HG03442 (cell line): ENCODE data around the gene CCDC90B.

Source experiments
- ATAC-seq: cut with Tn5 transposase; IDR thresholded peaks from one replicate; pipeline ENCODE4 v1.9.1; 2021; ENCODE audit warnings: mild to moderate bottlenecking, moderate library complexity; ENCODE audit not compliant: unreplicated experiment

Gene CCDC90B

DNA sequence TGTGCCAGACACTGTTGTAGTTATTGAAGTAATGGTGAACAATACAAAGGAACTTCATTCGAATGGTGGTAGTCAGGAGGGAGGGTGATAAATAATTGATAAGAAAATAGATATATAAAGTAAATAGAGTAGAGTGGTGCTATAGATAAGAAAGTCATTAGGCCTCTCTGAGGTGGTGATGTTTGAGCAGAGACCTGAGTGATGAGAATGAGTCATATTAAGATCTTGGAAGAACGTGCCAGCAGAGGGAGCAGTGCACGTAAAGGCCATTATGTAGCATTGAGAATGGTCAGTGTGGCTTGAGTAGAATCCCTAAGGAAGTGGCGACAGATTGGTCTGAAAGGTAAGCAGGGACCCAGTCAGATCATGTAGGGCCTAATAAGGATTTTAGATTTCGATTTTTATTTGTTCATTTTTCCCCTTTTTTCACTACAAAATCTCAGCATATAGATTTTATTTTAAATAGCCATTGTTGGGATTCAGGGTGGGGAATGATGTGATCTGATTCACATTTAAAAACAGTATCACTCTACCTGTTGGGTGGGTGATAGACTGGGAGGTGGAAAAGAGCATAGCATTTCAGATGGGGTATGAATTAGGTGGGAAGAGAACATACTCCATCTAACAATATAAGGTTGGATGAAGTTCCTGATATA is 44.7 kb downstream of the CCDC90B start:
- peak; percentile 75 for ATAC-seq

DNA sequence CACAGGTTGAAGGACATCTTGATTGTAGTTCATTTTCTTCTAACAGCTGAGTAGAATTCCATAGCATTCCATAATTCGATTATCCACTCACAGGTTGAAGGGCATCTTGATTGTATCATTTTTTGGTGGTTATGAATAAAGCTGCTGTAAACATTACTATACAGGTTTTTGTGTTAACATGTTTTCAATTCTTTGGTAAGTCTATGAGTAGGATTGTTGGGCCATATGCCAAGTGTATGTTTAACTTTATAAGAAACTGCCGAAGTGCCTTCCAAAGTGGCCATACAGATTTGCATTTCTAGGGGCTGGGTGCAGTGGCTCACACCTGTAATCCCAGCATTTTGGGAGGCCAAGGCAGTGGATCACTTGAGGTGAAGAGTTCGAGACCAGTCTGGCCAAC is 48.1 kb downstream of the CCDC90B start:
- ATAC-seq, result no peak

DNA sequence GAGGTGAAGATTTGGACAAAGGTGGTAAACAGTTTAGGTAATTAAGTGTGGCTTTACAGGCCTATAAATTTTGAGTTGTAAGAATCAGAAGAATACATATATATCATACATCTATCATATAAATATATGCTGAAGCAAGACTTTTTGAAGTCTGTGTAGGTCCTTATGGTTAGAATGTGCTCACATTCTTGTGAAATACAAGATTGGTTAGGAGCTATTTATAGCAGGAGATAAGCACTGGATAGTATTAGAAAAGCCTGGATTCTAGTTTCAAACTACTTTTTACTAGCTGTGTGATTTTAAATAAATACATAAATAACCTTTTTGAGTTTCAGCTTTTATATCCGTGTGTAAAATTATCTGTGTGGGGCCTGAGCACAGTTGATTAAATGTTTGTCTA is 50.3 kb downstream of the CCDC90B start:
- ATAC-seq, result no peak

DNA sequence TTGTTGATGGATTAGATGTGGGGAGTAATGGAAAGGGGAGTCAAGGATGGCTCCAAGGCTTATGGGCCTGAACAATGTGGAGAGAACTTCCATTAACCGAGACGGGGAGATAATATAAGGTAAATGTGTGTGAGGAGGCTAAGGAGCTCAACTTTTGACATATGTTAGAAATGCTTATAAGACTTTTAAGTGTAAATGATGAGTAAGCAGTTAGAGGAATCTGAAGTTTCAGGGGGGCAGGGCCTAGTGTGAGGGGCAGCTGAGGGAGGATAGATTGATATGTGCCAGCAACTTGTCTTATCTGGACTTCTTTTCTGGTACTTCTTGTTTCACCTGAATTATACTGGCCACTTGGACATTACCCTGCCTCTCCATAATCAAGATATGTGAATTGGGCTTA is 62.7 kb downstream of the CCDC90B start:
- no peak for ATAC-seq

DNA sequence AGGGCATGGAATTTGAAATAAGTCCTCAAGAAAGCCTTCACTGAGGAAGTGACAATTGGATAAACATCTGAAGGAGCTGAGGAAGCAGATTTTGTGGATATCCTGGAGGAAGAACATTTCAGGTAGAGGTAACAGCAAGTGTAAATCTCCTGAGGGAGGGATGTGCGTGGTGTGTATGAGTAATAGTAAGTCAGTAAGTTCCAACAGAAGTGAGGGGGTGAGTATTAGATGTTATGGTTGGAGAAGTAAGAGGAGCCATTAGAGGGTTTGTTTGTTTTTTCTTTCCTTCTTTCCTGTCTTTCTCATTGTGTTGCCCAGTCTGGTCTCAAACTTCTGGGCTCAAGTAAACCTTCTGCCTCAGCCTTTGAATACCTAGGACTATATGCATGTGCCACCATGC is 63.7 kb downstream of the CCDC90B start:
- no peak for ATAC-seq

DNA sequence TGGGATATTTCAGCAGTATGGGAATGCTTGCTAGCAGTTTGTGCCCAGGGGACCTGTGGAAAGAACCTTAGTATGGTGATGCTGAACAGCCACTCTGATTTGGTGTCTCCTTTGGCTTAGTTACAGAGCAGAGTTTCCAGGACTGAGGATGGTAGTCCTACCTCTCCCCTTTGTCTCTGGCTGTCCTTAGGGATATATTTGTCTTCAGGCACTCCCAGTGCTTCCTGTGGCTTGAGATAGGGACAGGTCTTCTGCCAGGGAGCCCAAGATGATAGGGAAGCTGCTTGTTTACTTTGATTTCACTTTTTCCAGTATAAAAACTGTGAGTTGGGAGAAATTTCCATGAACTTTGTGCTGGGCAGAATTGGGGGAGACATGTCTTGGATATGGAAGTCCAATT is 64.5 kb downstream of the CCDC90B start:
- ATAC-seq, result no peak

DNA sequence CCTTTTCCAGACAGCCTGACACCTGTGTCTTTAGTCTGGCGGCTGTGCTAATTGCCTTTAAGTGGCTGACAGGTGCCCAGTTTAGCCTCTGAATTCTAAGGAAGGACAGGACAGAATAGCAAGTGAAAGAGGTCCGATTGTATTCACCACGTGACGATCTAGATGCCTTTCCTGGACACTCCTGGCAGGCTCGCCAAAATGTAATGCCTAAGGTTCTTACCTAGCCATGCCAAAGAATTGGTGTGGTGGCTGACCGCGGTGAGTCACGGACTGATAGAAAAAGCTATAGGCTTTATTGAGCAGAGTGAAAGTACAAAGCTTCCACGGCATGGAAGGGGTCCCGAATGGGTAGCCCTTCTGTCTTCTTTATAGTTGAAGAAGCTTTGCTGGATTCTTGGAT is 65.9 kb downstream of the CCDC90B start:
- no peak for ATAC-seq

DNA sequence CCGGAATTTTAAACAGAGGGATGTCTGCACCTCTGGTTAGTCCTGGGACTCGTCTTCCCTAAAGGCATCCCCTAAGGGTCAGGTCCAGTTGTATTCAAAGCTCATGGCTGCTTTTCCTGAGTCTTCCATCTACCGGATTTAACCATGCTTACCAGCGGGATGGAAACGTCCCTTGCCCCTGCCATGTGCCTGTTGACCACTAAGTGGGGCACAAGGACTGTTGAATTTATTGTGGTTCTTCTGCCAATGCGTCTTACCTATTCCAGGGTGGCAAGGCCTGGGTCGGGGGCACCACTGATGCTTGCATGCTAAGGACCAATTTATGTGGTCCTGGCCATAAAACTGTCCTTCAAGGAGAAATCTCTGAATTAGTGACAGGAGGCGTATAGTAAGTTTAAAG is 67.1 kb downstream of the CCDC90B start:
- no peak for ATAC-seq
